H9 (cell line): ENCODE data around the gene GPR137. TPM values are rescaled to one million over a fixed set of nuclear protein-coding genes. Genes with fewer than 3 reads are reported as not detected.
"Not testable (repeated sequence)": the region's sequence is repeated elsewhere in the genome, so short reads cannot be mapped to it uniquely, and the experiment has no call there.

Source experiments
- DNase-seq: peaks from one replicate; pipeline ENCODE4 v3.0.0-alpha.2; 2017
- H2AFZ ChIP-seq: one replicate; pipeline ENCODE4 v1.6.1; 2013; ENCODE audit warnings: mild to moderate bottlenecking, low read length, control low read depth, moderate library complexity
- H2AK5ac ChIP-seq: 2 replicates; pipeline ENCODE4 v1.6.1; 2013; ENCODE audit warnings: low read length, control low read depth, mixed read lengths; ENCODE audit not compliant: insufficient read length
- H2BK120ac ChIP-seq: one replicate; pipeline ENCODE4 v1.6.1; 2013; ENCODE audit warnings: low read depth, mild to moderate bottlenecking, low read length, control low read depth, inconsistent platforms; ENCODE audit not compliant: poor library complexity, severe bottlenecking
- H2BK12ac ChIP-seq: 2 replicates; pipeline ENCODE4 v1.6.1; 2013; ENCODE audit warnings: low read length, control low read depth, mixed read lengths, low read depth; ENCODE audit not compliant: insufficient read length
- H2BK15ac ChIP-seq: 2 replicates; pipeline ENCODE4 v1.6.1; 2013; ENCODE audit warnings: low read depth, low read length, control low read depth
- H2BK20ac ChIP-seq: one replicate; pipeline ENCODE4 v1.6.1; 2013; ENCODE audit warnings: low read depth, mild to moderate bottlenecking, low read length, control low read depth, inconsistent platforms; ENCODE audit not compliant: poor library complexity, severe bottlenecking
- H2BK5ac ChIP-seq: 2 replicates; pipeline ENCODE4 v1.6.1; 2013; ENCODE audit warnings: low read length, control low read depth, mixed read lengths; ENCODE audit not compliant: insufficient read length
- H3K14ac ChIP-seq: 2 replicates; pipeline ENCODE4 v1.6.1; 2013; ENCODE audit warnings: low read length, control low read depth; ENCODE audit not compliant: insufficient read depth
- H3K18ac ChIP-seq: 2 replicates; pipeline ENCODE4 v1.6.1; 2013; ENCODE audit warnings: low read depth, mild to moderate bottlenecking, mixed read lengths, low read length, control low read depth; ENCODE audit not compliant: insufficient read length
- H3K23ac ChIP-seq: 2 replicates; pipeline ENCODE4 v1.6.1; 2013; ENCODE audit warnings: low read length, control low read depth, mixed read lengths, low read depth; ENCODE audit not compliant: insufficient read length
- H3K23me2 ChIP-seq: 2 replicates; pipeline ENCODE4 v1.6.1; 2013; ENCODE audit warnings: low read depth, mild to moderate bottlenecking, mixed read lengths, low read length, control low read depth; ENCODE audit not compliant: insufficient read length, poor library complexity, severe bottlenecking
- H3K27ac ChIP-seq: 2 replicates; pipeline ENCODE4 v1.5.1; 2013; ENCODE audit warnings: low read length, control low read depth, mixed read lengths, low read depth; ENCODE audit not compliant: insufficient read length
- H3K27me3 ChIP-seq: 2 replicates; pipeline ENCODE4 v1.6.1; 2013; ENCODE audit warnings: low read length, control low read depth, inconsistent platforms; ENCODE audit not compliant: insufficient read depth
- H3K4ac ChIP-seq: 2 replicates; pipeline ENCODE4 v1.6.1; 2013; ENCODE audit warnings: low read depth, mild to moderate bottlenecking, control low read depth, inconsistent platforms, low read length, moderate library complexity
- H3K4me1 ChIP-seq: 2 replicates; pipeline ENCODE4 v1.6.1; 2013; ENCODE audit warnings: low read length, control low read depth, inconsistent platforms; ENCODE audit not compliant: insufficient read depth
- H3K4me2 ChIP-seq: 2 replicates; pipeline ENCODE4 v1.6.1; 2013; ENCODE audit warnings: low read length, control low read depth, mixed read lengths; ENCODE audit not compliant: insufficient read length, insufficient read depth
- H3K56ac ChIP-seq: 2 replicates; pipeline ENCODE4 v1.6.1; 2013; ENCODE audit warnings: low read depth, mild to moderate bottlenecking, mixed read lengths, low read length, control low read depth; ENCODE audit not compliant: insufficient read length
- H3K79me1 ChIP-seq: 2 replicates; pipeline ENCODE4 v1.6.1; 2013; ENCODE audit warnings: low read depth, mild to moderate bottlenecking, moderate library complexity, low read length, control low read depth, inconsistent platforms; ENCODE audit not compliant: insufficient read depth, poor library complexity, severe bottlenecking
- H3K79me2 ChIP-seq: 2 replicates; pipeline ENCODE4 v1.6.1; 2013; ENCODE audit warnings: low read length, control low read depth, inconsistent platforms; ENCODE audit not compliant: insufficient read depth
- H3K9ac ChIP-seq: 2 replicates; pipeline ENCODE4 v1.6.1; 2013; ENCODE audit warnings: low read length, control low read depth, mixed read lengths; ENCODE audit not compliant: insufficient read length; ENCODE audit errors: extremely low read depth
- H3K9me3 ChIP-seq: one replicate; pipeline ENCODE4 v1.6.1; 2013; ENCODE audit warnings: low read depth, low read length, inconsistent platforms; ENCODE audit not compliant: control insufficient read depth
- H3T11ph ChIP-seq: one replicate; pipeline ENCODE4 v1.6.1; 2013; ENCODE audit warnings: mild to moderate bottlenecking, low read length, control low read depth, inconsistent platforms
- H4K20me1 ChIP-seq: one replicate; pipeline ENCODE4 v1.6.1; 2013; ENCODE audit not compliant: control insufficient read depth, insufficient read length, insufficient read depth
- H4K5ac ChIP-seq: 2 replicates; pipeline ENCODE4 v1.6.1; 2013; ENCODE audit warnings: low read depth, mild to moderate bottlenecking, mixed read lengths, low read length, control low read depth; ENCODE audit not compliant: insufficient read length
- H4K8ac ChIP-seq: replicated peaks from 2 replicates; pipeline ENCODE4 v1.6.1; 2013; ENCODE audit warnings: low read length, control low read depth, mixed read lengths, low read depth; ENCODE audit not compliant: insufficient read length
- H4K91ac ChIP-seq: 2 replicates; pipeline ENCODE4 v1.6.1; 2013; ENCODE audit warnings: low read depth, mild to moderate bottlenecking, moderate library complexity, mixed read lengths, low read length, control low read depth; ENCODE audit not compliant: insufficient read length
- H3K27ac Mint-ChIP-seq, 3 experiments: 2 replicates in 2 of 3; 3 replicates in 1 of 3; pipeline ENCODE4 v1.8.0; 2020 to 2021; ENCODE audit warnings: mixed read lengths in 3 of 3, mild to moderate bottlenecking in 1 of 3, moderate library complexity in 1 of 3
- H3K27me3 Mint-ChIP-seq: 2 replicates; pipeline ENCODE4 v1.8.0; 2021; ENCODE audit warnings: low read depth, mild to moderate bottlenecking, moderate library complexity, mixed read lengths
- H3K36me3 Mint-ChIP-seq, 3 experiments: 2 replicates in 2 of 3; 3 replicates in 1 of 3; pipeline ENCODE4 v1.8.0; 2020 to 2021; ENCODE audit warnings: low read depth in 3 of 3, mixed read lengths in 3 of 3; ENCODE audit not compliant: insufficient read depth in 1 of 3
- H3K4me1 Mint-ChIP-seq, 2 experiments: 2 replicates each; pipeline ENCODE4 v1.8.0; 2020; ENCODE audit warnings: mixed read lengths in 2 of 2
- H3K4me3 Mint-ChIP-seq, 2 experiments: 2 replicates in 1 of 2; 3 replicates in 1 of 2; pipeline ENCODE4 v1.8.0; 2020 to 2021; ENCODE audit warnings: mild to moderate bottlenecking in 2 of 2, mixed read lengths in 2 of 2, moderate library complexity in 1 of 2
- H3K9me3 Mint-ChIP-seq, 2 experiments: 2 replicates in 1 of 2; 3 replicates in 1 of 2; pipeline ENCODE4 v1.8.0; 2020; ENCODE audit warnings: mild to moderate bottlenecking in 2 of 2, mixed read lengths in 2 of 2, moderate library complexity in 1 of 2
- WGBS: extraction: QIAGEN DNeasy Blood & Tissue Kit; methylation state at CpG from one replicate; pipeline ENCODE4 v1.1.7; 2013; ENCODE audit warnings: missing lambda C conversion rate, low lambda C conversion rate, mixed read lengths; ENCODE audit not compliant: insufficient read length; ENCODE audit errors: extremely low coverage; 5-methylcytosine and 5-hydroxymethylcytosine counted together
- total RNA-seq: library from RNA; stranded (reverse); gene quantifications from 2 replicates; pipeline ENCODE4 v1.2.1, GENCODE V29; 2021
- TF ChIP-seq, protein P1 (sequence below): fragments of 200-600 bp; sonication (generic); conservative IDR thresholded peaks from 3 replicates; pipeline ENCODE4 v1.8.0; 2021; ENCODE audit warnings: antibody characterized with exemption, mild to moderate bottlenecking

GPR137 gene
- total RNA-seq, 1 experiment from 2014 or later: 39.6 TPM

DNA sequence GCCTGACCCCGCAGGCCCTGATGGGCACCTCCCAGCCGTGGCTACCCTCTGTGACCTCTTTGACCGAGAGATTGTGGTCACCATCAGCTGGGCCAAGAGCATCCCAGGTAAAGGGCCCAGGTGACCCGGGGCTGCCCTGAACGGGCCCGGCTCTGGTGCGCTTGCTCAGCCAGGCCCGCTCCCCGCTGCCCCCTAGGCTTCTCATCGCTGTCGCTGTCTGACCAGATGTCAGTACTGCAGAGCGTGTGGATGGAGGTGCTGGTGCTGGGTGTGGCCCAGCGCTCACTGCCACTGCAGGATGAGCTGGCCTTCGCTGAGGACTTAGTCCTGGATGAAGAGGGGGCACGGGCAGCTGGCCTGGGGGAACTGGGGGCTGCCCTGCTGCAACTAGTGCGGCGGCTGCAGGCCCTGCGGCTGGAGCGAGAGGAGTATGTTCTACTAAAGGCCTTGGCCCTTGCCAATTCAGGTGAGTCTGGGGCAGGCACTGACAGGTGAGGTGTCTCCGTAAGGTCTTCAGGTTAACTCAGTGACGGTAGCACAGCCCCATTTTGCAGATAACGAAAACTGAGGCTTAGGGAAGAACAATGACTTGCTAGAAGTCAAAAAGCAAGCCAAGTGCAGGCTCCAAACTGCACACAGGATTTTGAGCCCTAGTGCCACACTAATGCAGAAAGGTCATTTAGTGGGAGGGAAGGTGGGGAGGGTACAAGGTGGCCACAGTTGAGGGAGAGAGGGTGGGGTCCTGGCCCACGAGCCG, 29.3 kb downstream of the GPR137 start:
- Mint-ChIP-seq H3K4me3 (peak overlapping the region; percentile 29 to 35; a peak in 4 of 5 replicates), H3K4me1 (peaks cover 14 to 17% of the 10 kb centered on the region in 2 experiments), H3K36me3 (peaks cover 18 to 40% (median 20%) of the 10 kb centered on the region in 3 experiments; a peak in 6 of 7 replicates)

DNA sequence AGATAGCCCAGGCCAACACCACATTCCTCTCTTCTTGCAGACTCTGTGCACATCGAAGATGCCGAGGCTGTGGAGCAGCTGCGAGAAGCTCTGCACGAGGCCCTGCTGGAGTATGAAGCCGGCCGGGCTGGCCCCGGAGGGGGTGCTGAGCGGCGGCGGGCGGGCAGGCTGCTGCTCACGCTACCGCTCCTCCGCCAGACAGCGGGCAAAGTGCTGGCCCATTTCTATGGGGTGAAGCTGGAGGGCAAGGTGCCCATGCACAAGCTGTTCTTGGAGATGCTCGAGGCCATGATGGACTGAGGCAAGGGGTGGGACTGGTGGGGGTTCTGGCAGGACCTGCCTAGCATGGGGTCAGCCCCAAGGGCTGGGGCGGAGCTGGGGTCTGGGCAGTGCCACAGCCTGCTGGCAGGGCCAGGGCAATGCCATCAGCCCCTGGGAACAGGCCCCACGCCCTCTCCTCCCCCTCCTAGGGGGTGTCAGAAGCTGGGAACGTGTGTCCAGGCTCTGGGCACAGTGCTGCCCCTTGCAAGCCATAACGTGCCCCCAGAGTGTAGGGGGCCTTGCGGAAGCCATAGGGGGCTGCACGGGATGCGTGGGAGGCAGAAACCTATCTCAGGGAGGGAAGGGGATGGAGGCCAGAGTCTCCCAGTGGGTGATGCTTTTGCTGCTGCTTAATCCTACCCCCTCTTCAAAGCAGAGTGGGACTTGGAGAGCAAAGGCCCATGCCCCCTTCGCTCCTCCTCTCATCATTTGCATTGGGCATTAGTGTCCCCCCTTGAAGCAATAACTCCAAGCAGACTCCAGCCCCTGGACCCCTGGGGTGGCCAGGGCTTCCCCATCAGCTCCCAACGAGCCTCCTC, 30.2 kb downstream of the GPR137 start:
- not testable (repeated sequence) for DNase-seq, H3K27me3 Mint-ChIP-seq, H3K18ac ChIP-seq, H3T11ph ChIP-seq, H3K79me2 ChIP-seq, H2BK5ac ChIP-seq, H3K4ac ChIP-seq, H3K27me3 ChIP-seq, H3K14ac ChIP-seq, H2AK5ac ChIP-seq, H2BK120ac ChIP-seq, H2BK15ac ChIP-seq, H3K23ac ChIP-seq, H2BK12ac ChIP-seq, H3K9me3 ChIP-seq, H4K5ac ChIP-seq, H3K23me2 ChIP-seq, H3K27ac ChIP-seq, H2BK20ac ChIP-seq, H3K4me1 ChIP-seq, H2AFZ ChIP-seq, H4K91ac ChIP-seq, H4K20me1 ChIP-seq, H3K9ac ChIP-seq, H3K9me3 Mint-ChIP-seq, H4K8ac ChIP-seq, H3K79me1 ChIP-seq, H3K56ac ChIP-seq
- H3K4me1 Mint-ChIP-seq: peaks cover 14 to 17% of the 10 kb centered on the region in 2 experiments
- peak overlapping the region in 2 of 3 experiments; percentile 75 to 100; a peak in 3 of 7 replicates for H3K27ac Mint-ChIP-seq
- peaks cover 18 to 43% (median 29%) of the 10 kb centered on the region in 3 experiments; a peak in 6 of 7 replicates for H3K36me3 Mint-ChIP-seq
- peak overlapping the region; percentile 90 to 93 for H3K4me3 Mint-ChIP-seq
- H3K4me2 ChIP-seq: peak overlapping the region; percentile 51
- no CpG with 5 or more reads among the region's 25 CpGs for WGBS

More for the DNA sequence above, 29.3 kb downstream of the GPR137 start:
- Histone ChIP-seq H2AK5ac (no peak overlapping the region), H2BK15ac (no peak overlapping the region), H3K4me2 (no peak overlapping the region), H4K91ac (no peak overlapping the region), H2AFZ (no peak overlapping the region), H3K9ac (no peak overlapping the region), H2BK5ac (no peak overlapping the region), H4K8ac (no peak overlapping the region), H3K14ac (no peak overlapping the region), H3K18ac (no peak overlapping the region), H3K27me3 (no peaks in the 10 kb centered on the region), H3K79me2 (peaks cover 4% of the 10 kb centered on the region; the same call in 1 of the 2 replicates), H4K20me1 (no peaks in the 10 kb centered on the region), H2BK120ac (no peak overlapping the region), H3K23ac (no peak overlapping the region), H3K4ac (no peak overlapping the region), H3K79me1 (no peaks in the 10 kb centered on the region), H2BK12ac (no peak overlapping the region), H3T11ph (no peak overlapping the region), H3K23me2 (peaks cover 3% of the 10 kb centered on the region), H4K5ac (no peak overlapping the region), H3K9me3 (no peaks in the 10 kb centered on the region), H3K56ac (no peak overlapping the region), H3K4me1 (no peaks in the 10 kb centered on the region), H2BK20ac (no peak overlapping the region), H3K27ac (no peak overlapping the region)
- WGBS: no CpG with 5 or more reads among the region's 24 CpGs
- H3K27ac Mint-ChIP-seq: peak overlapping the region in 1 of 3 experiments; percentile 95; a peak in 1 of 7 replicates
- TF ChIP-seq, protein P1, sequence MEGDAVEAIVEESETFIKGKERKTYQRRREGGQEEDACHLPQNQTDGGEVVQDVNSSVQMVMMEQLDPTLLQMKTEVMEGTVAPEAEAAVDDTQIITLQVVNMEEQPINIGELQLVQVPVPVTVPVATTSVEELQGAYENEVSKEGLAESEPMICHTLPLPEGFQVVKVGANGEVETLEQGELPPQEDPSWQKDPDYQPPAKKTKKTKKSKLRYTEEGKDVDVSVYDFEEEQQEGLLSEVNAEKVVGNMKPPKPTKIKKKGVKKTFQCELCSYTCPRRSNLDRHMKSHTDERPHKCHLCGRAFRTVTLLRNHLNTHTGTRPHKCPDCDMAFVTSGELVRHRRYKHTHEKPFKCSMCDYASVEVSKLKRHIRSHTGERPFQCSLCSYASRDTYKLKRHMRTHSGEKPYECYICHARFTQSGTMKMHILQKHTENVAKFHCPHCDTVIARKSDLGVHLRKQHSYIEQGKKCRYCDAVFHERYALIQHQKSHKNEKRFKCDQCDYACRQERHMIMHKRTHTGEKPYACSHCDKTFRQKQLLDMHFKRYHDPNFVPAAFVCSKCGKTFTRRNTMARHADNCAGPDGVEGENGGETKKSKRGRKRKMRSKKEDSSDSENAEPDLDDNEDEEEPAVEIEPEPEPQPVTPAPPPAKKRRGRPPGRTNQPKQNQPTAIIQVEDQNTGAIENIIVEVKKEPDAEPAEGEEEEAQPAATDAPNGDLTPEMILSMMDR: no peak; the same call in 1 of the 3 replicates
- no peaks in the 10 kb centered on the region for H3K9me3 Mint-ChIP-seq
- DNase-seq: no peak
- H3K27me3 Mint-ChIP-seq: no peaks in the 10 kb centered on the region
